WI38 (cell line): ENCODE measurements around the gene SET.

Experiments
- H3K4me3 ChIP-seq: 2 replicates; pipeline ENCODE4 v1.5.1; 2011; ENCODE audit warnings: low read depth, mild to moderate bottlenecking, control low read depth, low read length
- CTCF ChIP-seq: IDR thresholded peaks from 2 replicates; pipeline ENCODE4 v1.5.1; 2012; ENCODE audit warnings: low read depth, mild to moderate bottlenecking, control low read depth, low read length

SET gene

GRCh38 chr9:128701227-128701854 is 12.3 kb downstream of the SET start:
- TF ChIP-seq CTCF, result no peak
- no peak overlapping the region for H3K4me3 ChIP-seq

- TF ChIP-seq CTCF, result peak; percentile 75
Observed at GRCh38 chr9:128702445-128702948, 13.5 kb downstream of the SET start, which contains the start of gene PKN3. Gene PKN3 (plus strand): TSS chr9:128702503. CDS start chr9:128702916, 413 bp downstream.

GRCh38 chr9:128702949-128703615 is 14.1 kb downstream of the SET start:
- TF ChIP-seq CTCF, result no peak
- H3K4me3 ChIP-seq, result peak overlapping the region; percentile 69

More at GRCh38 chr9:128702445-128702948, 13.5 kb downstream of the SET start, which contains the start of gene PKN3:
- peak within 1 kb of the TSS; percentile 69 for H3K4me3 ChIP-seq

- H3K4me3 ChIP-seq, result peak overlapping the region; percentile 69; the same call in 1 of the 2 replicates
- no peak for TF ChIP-seq CTCF
Observed at GRCh38 chr9:128703616-128704355, 14.8 kb downstream of the SET start.

- no peak for TF ChIP-seq CTCF
- no peak overlapping the region for H3K4me3 ChIP-seq
Observed at GRCh38 chr9:128704356-128704670, 15.3 kb downstream of the SET start.

- TF ChIP-seq CTCF, result no peak
- no peak overlapping the region for H3K4me3 ChIP-seq
Observed at GRCh38 chr9:128705051-128705965, 16.3 kb downstream of the SET start.
